ENCODE data around the gene LBP.

DNA sequence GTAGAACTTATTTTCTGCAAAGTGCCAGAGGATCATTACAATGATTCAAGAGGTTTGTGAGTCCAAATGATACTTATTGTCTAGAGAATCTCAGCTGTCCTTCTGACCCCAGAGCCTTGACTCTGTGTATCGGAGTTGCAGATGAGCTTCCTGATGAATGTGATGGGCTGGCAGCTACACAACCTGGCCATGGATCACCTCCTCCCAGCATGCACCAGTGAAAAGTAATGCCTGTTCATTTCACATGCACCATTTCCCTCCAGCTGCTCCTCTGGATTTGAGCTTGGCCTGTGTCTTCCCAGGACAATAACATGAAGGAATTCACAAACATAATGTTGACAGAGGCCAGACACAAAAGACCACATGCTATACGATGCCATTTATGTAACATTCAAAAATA lies 58.9 kb downstream of the LBP start:
- TF ChIP-seq, protein P1, sequence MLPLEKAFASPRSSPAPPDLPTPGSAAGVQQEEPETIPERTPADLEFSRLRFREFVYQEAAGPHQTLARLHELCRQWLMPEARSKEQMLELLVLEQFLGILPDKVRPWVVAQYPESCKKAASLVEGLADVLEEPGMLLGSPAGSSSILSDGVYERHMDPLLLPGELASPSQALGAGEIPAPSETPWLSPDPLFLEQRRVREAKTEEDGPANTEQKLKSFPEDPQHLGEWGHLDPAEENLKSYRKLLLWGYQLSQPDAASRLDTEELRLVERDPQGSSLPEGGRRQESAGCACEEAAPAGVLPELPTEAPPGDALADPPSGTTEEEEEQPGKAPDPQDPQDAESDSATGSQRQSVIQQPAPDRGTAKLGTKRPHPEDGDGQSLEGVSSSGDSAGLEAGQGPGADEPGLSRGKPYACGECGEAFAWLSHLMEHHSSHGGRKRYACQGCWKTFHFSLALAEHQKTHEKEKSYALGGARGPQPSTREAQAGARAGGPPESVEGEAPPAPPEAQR (CRISPR knock-in tag; IDR thresholded peaks at IDR 0.05), result no peak
- TF ChIP-seq ATF3 (CRISPR knock-in tag; conservative IDR thresholded peaks at IDR 0.05), result no peak
- TF ChIP-seq, protein P2, sequence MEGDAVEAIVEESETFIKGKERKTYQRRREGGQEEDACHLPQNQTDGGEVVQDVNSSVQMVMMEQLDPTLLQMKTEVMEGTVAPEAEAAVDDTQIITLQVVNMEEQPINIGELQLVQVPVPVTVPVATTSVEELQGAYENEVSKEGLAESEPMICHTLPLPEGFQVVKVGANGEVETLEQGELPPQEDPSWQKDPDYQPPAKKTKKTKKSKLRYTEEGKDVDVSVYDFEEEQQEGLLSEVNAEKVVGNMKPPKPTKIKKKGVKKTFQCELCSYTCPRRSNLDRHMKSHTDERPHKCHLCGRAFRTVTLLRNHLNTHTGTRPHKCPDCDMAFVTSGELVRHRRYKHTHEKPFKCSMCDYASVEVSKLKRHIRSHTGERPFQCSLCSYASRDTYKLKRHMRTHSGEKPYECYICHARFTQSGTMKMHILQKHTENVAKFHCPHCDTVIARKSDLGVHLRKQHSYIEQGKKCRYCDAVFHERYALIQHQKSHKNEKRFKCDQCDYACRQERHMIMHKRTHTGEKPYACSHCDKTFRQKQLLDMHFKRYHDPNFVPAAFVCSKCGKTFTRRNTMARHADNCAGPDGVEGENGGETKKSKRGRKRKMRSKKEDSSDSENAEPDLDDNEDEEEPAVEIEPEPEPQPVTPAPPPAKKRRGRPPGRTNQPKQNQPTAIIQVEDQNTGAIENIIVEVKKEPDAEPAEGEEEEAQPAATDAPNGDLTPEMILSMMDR (IDR thresholded peaks at IDR 0.05), result no peak
- TF ChIP-seq, protein P3, sequence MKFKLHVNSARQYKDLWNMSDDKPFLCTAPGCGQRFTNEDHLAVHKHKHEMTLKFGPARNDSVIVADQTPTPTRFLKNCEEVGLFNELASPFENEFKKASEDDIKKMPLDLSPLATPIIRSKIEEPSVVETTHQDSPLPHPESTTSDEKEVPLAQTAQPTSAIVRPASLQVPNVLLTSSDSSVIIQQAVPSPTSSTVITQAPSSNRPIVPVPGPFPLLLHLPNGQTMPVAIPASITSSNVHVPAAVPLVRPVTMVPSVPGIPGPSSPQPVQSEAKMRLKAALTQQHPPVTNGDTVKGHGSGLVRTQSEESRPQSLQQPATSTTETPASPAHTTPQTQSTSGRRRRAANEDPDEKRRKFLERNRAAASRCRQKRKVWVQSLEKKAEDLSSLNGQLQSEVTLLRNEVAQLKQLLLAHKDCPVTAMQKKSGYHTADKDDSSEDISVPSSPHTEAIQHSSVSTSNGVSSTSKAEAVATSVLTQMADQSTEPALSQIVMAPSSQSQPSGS (CRISPR knock-in tag; IDR thresholded peaks at IDR 0.05; ENCODE audit: borderline replicate concordance, low read depth), result no peak
- TF ChIP-seq FOXJ3 (CRISPR knock-in tag; IDR thresholded peaks at IDR 0.05; ENCODE audit: borderline replicate concordance), result no peak
- no peak for TF ChIP-seq CREM (CRISPR knock-in tag; IDR thresholded peaks at IDR 0.05)
- no peak for TF ChIP-seq ELF4 (CRISPR knock-in tag; IDR thresholded peaks at IDR 0.05; ENCODE audit: low read depth)

All from WTC11 (cell line).